A549 (cell line): ENCODE data around the gene MYH10. TPM values are rescaled to one million over a fixed set of nuclear protein-coding genes. Genes with fewer than 3 reads are reported as not detected.

ENCODE experiments used
- ATAC-seq, 2 experiments: fragments of 200-7000 bp in 1 of 2; fragments of >200 bp in 1 of 2; cut with Nextera tagmentation in 1 of 2; cut with Tn5 transposase in 1 of 2; 3 replicates each; pipeline versions ENCODE4 v1.8.0 to v1.9.1; 2018 to 2020; ENCODE audit warnings: mild to moderate bottlenecking in 1 of 2, moderate library complexity in 1 of 2
- CTCF ChIA-PET: fragments of 300-600 bp; sonication (Branson Sonifier 250); formaldehyde crosslinking; extraction: SDS; loops from one replicate; lab custom pipeline; 2021; ENCODE audit warnings: antibody characterized with exemption, inconsistent platforms; lab: Yijun Ruan, JAX
- POLR2A ChIA-PET: fragments of 350-600 bp; formaldehyde crosslinking; extraction: SDS; loops from one replicate; lab custom pipeline; 2021; ENCODE audit warnings: antibody characterized with exemption, inconsistent platforms; lab: Yijun Ruan, JAX
- DNase-seq, 2 experiments: peaks; one replicate each; pipeline versions ENCODE4 v3.0.0 to v3.0.0-alpha.2; 2011 to 2016; ENCODE audit warnings: low read depth in 1 of 2, low spot score in 1 of 2
- FAIRE-seq: peaks from 2 replicates; lab custom pipeline; 2011; peaks lifted over from hg19 to GRCh38; lab: Jason Lieb, UNC
- H3K27ac ChIP-seq, 2 experiments: fragments of >200 bp; sonication (Bioruptor Twin); formaldehyde crosslinking; 3 replicates each; pipeline ENCODE4 v1.5.1; 2016 to 2017
- H3K4me1 ChIP-seq: fragments of >200 bp; sonication (Bioruptor Twin); formaldehyde crosslinking; 3 replicates; pipeline ENCODE4 v1.6.1; 2016
- H3K4me2 ChIP-seq: fragments of >200 bp; sonication (Bioruptor Twin); formaldehyde crosslinking; 3 replicates; pipeline ENCODE4 v1.6.1; 2016
- H3K4me3 ChIP-seq: fragments of >200 bp; sonication (Bioruptor Twin); formaldehyde crosslinking; 3 replicates; pipeline ENCODE4 v1.5.1; 2016
- H3K9me3 ChIP-seq: fragments of >200 bp; sonication (Bioruptor Twin); formaldehyde crosslinking; 3 replicates; pipeline ENCODE4 v1.6.1; 2016
- BCL3 ChIP-seq: fragments of >200 bp; sonication (Bioruptor Twin); formaldehyde crosslinking; IDR thresholded peaks from 3 replicates; pipeline ENCODE4 v1.6.1; 2016
- BHLHE40 ChIP-seq: IDR thresholded peaks from 2 replicates; pipeline ENCODE4 v1.6.1; 2012; ENCODE audit warnings: low read depth, low read length, inconsistent platforms
- CBX8 ChIP-seq: fragments of 200-600 bp; sonication (generic); IDR thresholded peaks from 2 replicates; pipeline ENCODE4 v1.6.1; 2016
- CEBPB ChIP-seq, 2 experiments: fragments of >200 bp in 1 of 2; sonication (Bioruptor Twin) in 1 of 2; formaldehyde crosslinking in 1 of 2; IDR thresholded peaks; 2 replicates each; pipeline ENCODE4 v1.6.1; 2012 to 2016
- EHF ChIP-seq: fragments of 250-450 bp; sonication (Bioruptor Pico); IDR thresholded peaks from 2 replicates; pipeline ENCODE4 v1.5.0; 2020; ENCODE audit warnings: mild to moderate bottlenecking
- EHMT2 ChIP-seq: fragments of 200-600 bp; sonication (generic); IDR thresholded peaks from 2 replicates; pipeline ENCODE4 v1.6.1; 2016; ENCODE audit warnings: antibody characterized with exemption, low read depth, mild to moderate bottlenecking, moderate library complexity
- ESRRA ChIP-seq: fragments of 150-350 bp; IDR thresholded peaks from 2 replicates; pipeline ENCODE4 v1.6.1; 2014; ENCODE audit warnings: mild to moderate bottlenecking, low read length, borderline replicate concordance
- FOSB ChIP-seq: fragments of 250-450 bp; sonication (Bioruptor Pico); IDR thresholded peaks from 2 replicates; pipeline ENCODE4 v1.5.0; 2020; ENCODE audit warnings: mild to moderate bottlenecking, moderate library complexity
- FOSL2 ChIP-seq, 2 experiments: fragments of 450-650 bp in 1 of 2; fragments of >200 bp in 1 of 2; sonication (Bioruptor Twin) in 1 of 2; formaldehyde crosslinking; IDR thresholded peaks; 2 replicates each; pipeline versions ENCODE4 v1.5.0 to v1.6.1; 2016 to 2020; ENCODE audit warnings: mild to moderate bottlenecking in 1 of 2, moderate library complexity in 1 of 2
- HES2 ChIP-seq: fragments of >200 bp; sonication (Bioruptor Twin); formaldehyde crosslinking; IDR thresholded peaks from 2 replicates; pipeline ENCODE4 v1.6.1; 2016
- HMGXB4 ChIP-seq: fragments of 250-450 bp; sonication (Bioruptor Pico); IDR thresholded peaks from 2 replicates; pipeline ENCODE4 v1.5.0; 2021; ENCODE audit warnings: mild to moderate bottlenecking, moderate library complexity, borderline replicate concordance
- HOXA7 ChIP-seq: fragments of 250-450 bp; sonication (Bioruptor Pico); IDR thresholded peaks from 2 replicates; pipeline ENCODE4 v1.5.0; 2020; ENCODE audit warnings: mild to moderate bottlenecking, moderate library complexity
- HOXB13 ChIP-seq: fragments of 250-450 bp; sonication (Bioruptor Pico); IDR thresholded peaks from 2 replicates; pipeline ENCODE4 v1.5.0; 2020; ENCODE audit warnings: low read depth, mild to moderate bottlenecking, moderate library complexity
- JUN ChIP-seq, 2 experiments: fragments of >200 bp; sonication (Bioruptor Twin); formaldehyde crosslinking; IDR thresholded peaks; 2 replicates in 1 of 2; 3 replicates in 1 of 2; pipeline ENCODE4 v1.6.1; 2016 to 2017
- KDM5A ChIP-seq: fragments of 200-600 bp; sonication (generic); IDR thresholded peaks from 2 replicates; pipeline ENCODE4 v1.6.1; 2016; ENCODE audit warnings: antibody characterized with exemption, mild to moderate bottlenecking
- MAX ChIP-seq: IDR thresholded peaks from 2 replicates; pipeline ENCODE4 v1.6.1; 2012
- NFE2L2 ChIP-seq: fragments of 150-350 bp; conservative IDR thresholded peaks from 2 replicates; pipeline ENCODE4 v1.6.1; 2014; ENCODE audit warnings: low read length
- PBX3 ChIP-seq: IDR thresholded peaks from 2 replicates; pipeline ENCODE4 v1.6.1; 2012
- PHF8 ChIP-seq: fragments of 200-600 bp; sonication (generic); IDR thresholded peaks from 2 replicates; pipeline ENCODE4 v1.6.1; 2016; ENCODE audit warnings: low read depth, mild to moderate bottlenecking, antibody characterized with exemption, moderate library complexity, borderline replicate concordance
- POLR2AphosphoS2 ChIP-seq: conservative IDR thresholded peaks from 2 replicates; pipeline ENCODE4 v1.6.1; 2012; ENCODE audit warnings: low read length, improper control_type of control experiment, inconsistent platforms
- RCOR1 ChIP-seq: fragments of 150-350 bp; IDR thresholded peaks from 2 replicates; pipeline ENCODE4 v1.6.1; 2014; ENCODE audit warnings: antibody characterized with exemption, low read length, low read depth
- RFX5 ChIP-seq: fragments of 450-650 bp; IDR thresholded peaks from 2 replicates; pipeline ENCODE4 v1.7.1; 2014; ENCODE audit warnings: antibody characterized with exemption, mild to moderate bottlenecking, moderate library complexity
- RNF2 ChIP-seq: fragments of 200-600 bp; sonication (generic); IDR thresholded peaks from 2 replicates; pipeline ENCODE4 v1.6.1; 2016; ENCODE audit warnings: low read depth, mild to moderate bottlenecking, antibody characterized with exemption, moderate library complexity, borderline replicate concordance
- SMC3 ChIP-seq: fragments of >200 bp; sonication (Bioruptor Twin); formaldehyde crosslinking; IDR thresholded peaks from 3 replicates; pipeline ENCODE4 v1.6.1; 2018; ENCODE audit warnings: inconsistent platforms
- SREBF2 ChIP-seq: fragments of 450-650 bp; IDR thresholded peaks from 2 replicates; pipeline ENCODE4 v1.6.1; 2014; ENCODE audit warnings: mild to moderate bottlenecking, moderate library complexity
- TP53 ChIP-seq: fragments of 250-450 bp; sonication (Bioruptor Pico); IDR thresholded peaks from 2 replicates; pipeline ENCODE4 v1.5.0; 2021; ENCODE audit warnings: mild to moderate bottlenecking, moderate library complexity
- USF2 ChIP-seq: fragments of 450-650 bp; IDR thresholded peaks from 2 replicates; pipeline ENCODE4 v1.6.1; 2014; ENCODE audit warnings: antibody characterized with exemption
- ZC3H11A ChIP-seq: fragments of 450-650 bp; IDR thresholded peaks from 2 replicates; pipeline ENCODE4 v1.6.1; 2014; ENCODE audit warnings: antibody characterized with exemption, mild to moderate bottlenecking
- ZNF302 ChIP-seq: fragments of 250-450 bp; sonication (Bioruptor Pico); IDR thresholded peaks from 2 replicates; pipeline ENCODE4 v1.9.0; 2021; ENCODE audit warnings: inconsistent platforms, mild to moderate bottlenecking, moderate library complexity
- WGBS: methylation state at CpG from one replicate; pipeline ENCODE4 v1.1.6; 2017; ENCODE audit errors: missing lambda C conversion rate; 5-methylcytosine and 5-hydroxymethylcytosine counted together
- polyA plus RNA-seq, 4 experiments: library from polyadenylated mRNA; depleted of rRNA in 3 of 4; stranded (reverse); fragments of >200 nt; fragmentation: RNase III in 1 of 4; extraction: RNeasy Plus Mini Kit Qiagen cat#74134 plus additional on column Dnase treatment in 1 of 4; gene quantifications; 2 replicates in 3 of 4; 3 replicates in 1 of 4; pipeline ENCODE4 v1.2.3, GENCODE V29; 2011 to 2017

The MYH10 gene
- polyA plus RNA-seq, 2 of the 4 experiments (the other 2 are of a cell fraction), result 26.5 to 28.3 TPM

- H3K4me1 ChIP-seq, result no peaks in the 10 kb centered on the region
- TF ChIP-seq ZNF302 (CRISPR knock-in tag) (no peak), USF2 (no peak), SMC3 (no peak), RNF2 (no peak), FOSL2 (IDR thresholded peaks at IDR 0.05) (no peak), FOSL2 (CRISPR knock-in tag; IDR thresholded peaks at IDR 0.05) (no peak), FOSB (CRISPR knock-in tag) (no peak), HES2 (no peak), BHLHE40 (no peak)
- no peak for DNase-seq
- POLR2A ChIA-PET, result no interaction called here
- 88% methylated on average over 8 of the region's 8 CpGs for WGBS
- H3K9me3 ChIP-seq, result no peaks in the 10 kb centered on the region
- ATAC-seq, result no peak
- H3K27ac ChIP-seq, result no peak overlapping the region
- H3K4me3 ChIP-seq, result no peak overlapping the region
- CTCF ChIA-PET, result interaction anchor here (1.2 to 2.5 kb wide), 2 partner anchors 13 to 18 kb away, joined by 3 to 7 read pairs; no protein-coding TSS in a partner anchor
- H3K4me2 ChIP-seq, result no peak overlapping the region
- no peak for FAIRE-seq
Measured at GRCh38 chr17:8477171-8477570, 153.4 kb downstream of the MYH10 start.

GRCh38 chr17:8476741-8477140, 153.8 kb downstream of the MYH10 start:
- ChIA-PET POLR2A (interaction anchor here (0.9 kb wide), 1 partner anchor 154 kb away, joined by 4 read pairs; the partner anchor contains the start of gene MYH10), CTCF (interaction anchor here (0.6 to 2.5 kb wide), 6 partner anchors 12 to 269 kb away, joined by 3 to 7 read pairs (median 3); no protein-coding TSS in a partner anchor)
- 96% methylated on average over 22 of the region's 22 CpGs for WGBS
- Histone ChIP-seq H3K4me2 (no peak overlapping the region), H3K9me3 (no peaks in the 10 kb centered on the region), H3K4me3 (no peak overlapping the region), H3K4me1 (no peaks in the 10 kb centered on the region), H3K27ac (no peak overlapping the region)
- FAIRE-seq, result no peak
- TF ChIP-seq SREBF2 (no peak), CBX8 (no peak), JUN (IDR thresholded peaks at IDR 0.05) (no peak), HOXB13 (CRISPR knock-in tag) (no peak), RFX5 (no peak)
- ATAC-seq, result no peak
- no peak for DNase-seq

- FAIRE-seq, result no peak
Measured at GRCh38 chr17:8475781-8476180, 154.7 kb downstream of the MYH10 start.

More at GRCh38 chr17:8475781-8476180, 154.7 kb downstream of the MYH10 start:
- ChIA-PET POLR2A (no interaction called here), CTCF (interaction anchor here (0.9 to 2.5 kb wide), 6 partner anchors 8 to 270 kb away, joined by 3 to 7 read pairs (median 4); no protein-coding TSS in a partner anchor)
- H3K4me2 ChIP-seq, result no peak overlapping the region
- no peak for DNase-seq
- no peak overlapping the region for H3K27ac ChIP-seq
- no peak for ATAC-seq
- no peaks in the 10 kb centered on the region for H3K9me3 ChIP-seq
- 90% methylated on average over 16 of the region's 16 CpGs for WGBS
- no peak for TF ChIP-seq BCL3
- TF ChIP-seq HMGXB4, result no peak
- TF ChIP-seq EHMT2, result no peak
- TF ChIP-seq ZC3H11A, result no peak
- TF ChIP-seq ESRRA, result no peak
- TF ChIP-seq BHLHE40, result no peak
- no peak for TF ChIP-seq TP53 (CRISPR knock-in tag)
- no peak for TF ChIP-seq ZNF302 (CRISPR knock-in tag)
- TF ChIP-seq CEBPB (IDR thresholded peaks at IDR 0.05), result no peak
- no peak for TF ChIP-seq HOXA7 (CRISPR knock-in tag)
- TF ChIP-seq EHF (CRISPR knock-in tag), result no peak
- no peak for TF ChIP-seq FOSB (CRISPR knock-in tag)
- TF ChIP-seq PHF8, result no peak
- no peak for TF ChIP-seq NFE2L2
- no peak for TF ChIP-seq PBX3
- TF ChIP-seq MAX, result no peak
- no peak for TF ChIP-seq KDM5A
- no peak for TF ChIP-seq POLR2AphosphoS2
- TF ChIP-seq RCOR1, result no peak
- TF ChIP-seq, all 56 proteins: peak for 0
- Histone ChIP-seq H3K4me1 (no peaks in the 10 kb centered on the region), H3K4me3 (no peak overlapping the region)
